ENCODE data around the gene CFAP299.
"Not testable (repeated sequence)": the region's sequence is repeated elsewhere in the genome, so short reads cannot be mapped to it uniquely, and the experiment has no call there.

The CFAP299 gene

DNA sequence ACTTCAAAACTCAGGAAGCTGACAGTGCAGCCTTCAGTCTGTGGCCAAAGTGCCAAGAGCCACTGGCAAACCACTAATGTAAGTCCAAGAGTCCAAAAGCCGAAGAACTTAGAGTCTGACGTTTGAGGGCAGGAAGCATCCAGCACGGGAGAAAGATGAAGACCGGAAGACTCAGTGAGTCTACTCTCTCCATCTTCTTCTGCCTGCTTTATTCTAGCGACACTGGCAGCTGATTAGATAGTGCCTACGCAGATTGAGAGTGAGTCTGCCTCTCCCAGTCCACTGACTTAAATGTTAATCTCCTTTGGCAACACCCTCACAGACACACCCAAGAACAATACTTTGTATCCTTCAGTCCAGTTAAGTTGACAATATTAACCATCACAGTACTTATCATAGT, 414.0 kb downstream of the CFAP299 start:
- not testable (repeated sequence) for DNase-seq

DNA sequence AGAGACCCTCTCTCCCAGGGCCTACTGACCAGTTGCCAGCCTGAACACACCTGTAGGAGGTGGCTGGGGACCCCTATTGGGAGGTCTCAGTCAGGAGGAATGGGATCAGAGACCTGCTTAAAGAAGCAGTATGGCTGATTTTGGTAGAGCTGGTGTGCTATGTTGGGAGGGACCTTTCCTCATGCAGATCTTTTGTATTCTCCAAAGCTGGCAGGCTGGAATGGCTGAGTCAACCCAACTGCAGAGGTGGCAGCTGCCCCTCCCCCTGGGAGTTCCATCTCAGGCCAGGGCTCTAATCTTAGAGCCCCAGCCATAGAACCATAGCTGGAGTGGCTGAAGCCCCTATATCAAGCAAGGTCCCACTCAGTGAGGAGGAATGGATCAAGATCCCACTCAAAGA, 415.7 kb downstream of the CFAP299 start:
- DNase-seq, result no peak

- DNase-seq, result no peak
These were observed 432.4 kb downstream of the CFAP299 start for GRCh38 chr4:80767944-80768343.

GRCh38 chr4:80776168-80776567, 440.6 kb downstream of the CFAP299 start:
- DNase-seq, result no peak

DNA sequence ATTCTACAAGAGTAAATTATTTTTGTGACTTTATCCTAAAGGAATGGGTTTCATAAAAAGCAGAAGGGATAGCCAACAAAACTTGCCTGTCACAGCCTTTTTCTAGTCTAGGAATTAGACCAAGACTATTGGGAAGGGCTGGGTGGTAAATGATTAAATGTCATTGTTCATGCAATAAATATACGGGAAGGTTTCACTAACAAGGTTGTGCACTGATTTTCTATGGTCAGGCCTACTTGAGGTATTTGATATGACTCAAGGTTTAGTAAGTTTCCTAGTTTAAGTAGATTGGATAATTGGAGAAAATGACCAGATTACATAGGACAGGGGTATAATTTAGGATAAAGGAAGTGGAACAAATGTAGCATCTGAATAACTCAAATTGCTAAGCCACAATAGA, 445.9 kb downstream of the CFAP299 start:
- DNase-seq, result no peak

GRCh38 chr4:80787306-80787705, 451.8 kb downstream of the CFAP299 start:
- no peak for DNase-seq

DNA sequence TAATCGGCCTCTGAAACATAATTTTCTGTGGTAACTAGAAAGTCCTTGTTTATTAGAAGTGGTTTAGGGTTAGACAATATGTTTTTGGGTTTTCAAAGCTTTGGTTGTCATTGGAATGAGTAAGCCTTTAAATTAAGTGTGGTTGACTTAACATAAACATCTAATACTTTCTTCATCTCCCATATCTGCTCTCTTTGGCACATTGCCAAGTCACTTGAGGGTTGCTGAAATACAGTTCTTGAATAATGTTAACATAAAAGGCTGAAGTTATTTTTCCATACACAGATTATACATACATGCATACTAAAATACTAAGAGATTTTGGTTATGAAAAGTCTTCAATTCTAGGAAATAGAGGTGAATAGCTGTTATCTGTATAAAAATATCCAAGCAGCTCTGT, 453.3 kb downstream of the CFAP299 start:
- DNase-seq, result no peak

DNA sequence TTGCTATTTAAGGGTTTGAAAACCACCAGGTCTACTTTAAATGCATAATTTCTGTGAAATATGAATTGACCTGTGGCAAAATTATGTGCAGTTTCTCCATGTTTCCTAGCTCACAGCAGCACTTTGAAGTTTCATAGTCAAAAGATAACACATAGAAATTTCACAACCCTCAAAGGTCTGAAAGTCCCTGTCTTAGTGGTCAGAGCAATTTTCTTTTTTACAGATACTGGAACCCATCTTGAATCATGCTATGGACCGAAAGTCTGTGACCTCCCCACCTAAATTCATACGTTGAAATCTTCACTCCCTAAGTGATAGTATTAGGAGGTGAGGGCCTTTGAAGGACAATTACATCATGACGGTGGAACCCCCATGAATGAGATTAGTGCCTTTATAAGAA, 454.6 kb downstream of the CFAP299 start:
- no peak for DNase-seq

DNA sequence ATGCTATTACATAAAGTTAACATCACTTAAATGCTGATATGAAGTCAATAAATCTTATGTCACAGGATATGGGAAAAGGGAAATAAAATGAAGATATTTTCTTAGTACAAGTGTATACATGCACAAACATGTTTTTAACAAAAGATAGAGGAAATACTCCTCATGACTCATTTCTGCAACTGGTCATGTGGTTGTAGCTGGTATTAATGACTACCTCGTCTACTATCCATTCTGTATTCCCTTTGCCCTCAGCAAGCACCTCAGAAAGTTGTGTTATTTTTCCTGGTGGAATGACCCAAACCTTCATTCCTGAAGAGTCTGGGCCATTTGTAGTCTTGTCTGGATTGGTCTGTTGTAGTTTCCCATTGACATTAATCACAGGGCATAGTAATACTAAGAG, 458.1 kb downstream of the CFAP299 start:
- DNase-seq, result not testable (repeated sequence)

- DNase-seq, result no peak
These were observed 462.6 kb downstream of the CFAP299 start for GRCh38 chr4:80798082-80798481.

- not testable (repeated sequence) for DNase-seq
These were observed 465.2 kb downstream of the CFAP299 start for GRCh38 chr4:80800719-80801118.

DNA sequence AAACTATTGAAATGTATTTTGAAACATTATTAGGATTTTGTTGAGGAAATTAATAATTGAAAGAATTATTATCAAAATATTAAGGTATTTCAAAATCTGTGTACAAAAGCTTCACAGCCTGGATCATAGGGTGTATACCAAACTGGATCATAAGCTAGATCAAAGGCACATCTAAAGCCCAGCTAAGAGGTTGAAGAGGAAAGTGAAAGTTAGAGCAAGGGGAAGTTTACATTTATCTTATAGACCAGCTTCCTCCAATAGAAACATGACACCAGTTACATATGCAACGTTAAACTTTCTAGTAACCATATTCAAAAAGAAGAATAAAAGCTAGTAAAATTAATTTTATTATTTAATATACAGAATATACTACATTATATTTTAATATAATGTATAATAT, 467.8 kb downstream of the CFAP299 start:
- no peak for DNase-seq

- no peak for DNase-seq
These were observed 470.9 kb downstream of the CFAP299 start for GRCh38 chr4:80806472-80806871.

GRCh38 chr4:80809039-80809729, 473.7 kb downstream of the CFAP299 start:
- DNase-seq, result no peak

DNA sequence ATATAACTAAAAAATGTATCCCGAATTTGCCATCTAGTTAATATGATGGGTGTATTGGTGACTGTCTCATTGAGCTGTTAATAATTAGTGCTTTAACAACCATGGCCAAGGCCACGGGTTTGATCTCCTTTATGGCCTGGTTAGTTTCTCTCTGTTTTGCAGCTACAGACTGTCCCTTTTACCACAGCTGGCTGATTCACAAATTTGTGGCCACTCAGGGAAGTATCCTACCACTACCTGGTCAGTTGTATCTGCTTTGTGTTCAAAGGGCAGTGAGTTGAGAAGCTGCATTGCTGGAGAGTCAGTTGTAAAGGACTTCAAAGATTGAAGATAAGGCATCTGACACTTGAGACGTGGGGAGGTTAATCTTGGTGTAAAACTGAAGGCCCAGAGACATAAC, 475.9 kb downstream of the CFAP299 start:
- no peak for DNase-seq

GRCh38 chr4:80812145-80812544, 476.6 kb downstream of the CFAP299 start:
- no peak for DNase-seq

GRCh38 chr4:80814266-80814665, 478.7 kb downstream of the CFAP299 start:
- no peak for DNase-seq

GRCh38 chr4:80831383-80832361, 496.1 kb downstream of the CFAP299 start:
- DNase-seq, result no peak

GRCh38 chr4:80839281-80839680, 503.8 kb downstream of the CFAP299 start:
- no peak for DNase-seq

- no peak for DNase-seq
These were observed 504.3 kb downstream of the CFAP299 start for GRCh38 chr4:80839792-80840191.

DNA sequence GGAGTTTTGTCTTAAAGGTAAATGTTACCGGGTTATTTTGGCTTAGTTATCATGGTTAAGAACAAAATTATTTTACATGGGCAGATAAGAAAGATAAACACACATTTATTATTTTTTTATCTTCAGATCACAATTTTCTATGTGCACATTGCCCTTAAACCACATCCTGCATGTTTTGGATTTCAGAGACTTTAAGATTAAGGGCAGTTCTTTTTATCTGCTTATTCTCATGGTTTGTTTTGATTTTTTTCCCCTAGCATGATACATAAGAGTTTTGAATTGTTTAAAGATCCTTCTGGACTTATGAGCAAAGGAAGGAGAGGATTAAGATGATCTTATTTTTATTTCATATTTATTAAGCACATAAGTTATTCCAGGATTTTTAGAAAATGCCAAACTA, 504.9 kb downstream of the CFAP299 start:
- DNase-seq, result no peak

- DNase-seq, result no peak
These were observed 506.2 kb downstream of the CFAP299 start for GRCh38 chr4:80841587-80842281.

DNA sequence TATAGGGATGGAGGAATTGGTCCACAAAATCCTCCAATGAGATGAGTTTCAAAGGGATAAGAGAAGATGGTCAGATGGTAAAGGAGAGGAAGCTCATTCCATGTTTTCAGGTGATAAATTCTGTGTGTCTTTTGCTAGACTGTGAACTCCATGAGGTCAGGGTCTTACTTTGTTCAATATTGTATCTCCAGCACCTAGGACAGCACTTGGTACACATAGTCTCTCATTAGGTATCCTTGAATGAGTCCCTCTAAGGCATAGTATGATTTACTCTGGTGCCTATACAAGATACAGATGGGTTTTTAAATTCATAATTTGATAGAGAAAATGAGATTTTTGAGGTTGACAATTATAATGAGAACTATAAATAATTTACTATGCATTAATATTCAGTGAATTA, 510.7 kb downstream of the CFAP299 start:
- DNase-seq, result no peak

GRCh38 chr4:80852061-80852460, 516.5 kb downstream of the CFAP299 start:
- DNase-seq, result no peak
